ENCODE results near the gene NTF4.

Gene NTF4, protein sequence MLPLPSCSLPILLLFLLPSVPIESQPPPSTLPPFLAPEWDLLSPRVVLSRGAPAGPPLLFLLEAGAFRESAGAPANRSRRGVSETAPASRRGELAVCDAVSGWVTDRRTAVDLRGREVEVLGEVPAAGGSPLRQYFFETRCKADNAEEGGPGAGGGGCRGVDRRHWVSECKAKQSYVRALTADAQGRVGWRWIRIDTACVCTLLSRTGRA

DNA sequence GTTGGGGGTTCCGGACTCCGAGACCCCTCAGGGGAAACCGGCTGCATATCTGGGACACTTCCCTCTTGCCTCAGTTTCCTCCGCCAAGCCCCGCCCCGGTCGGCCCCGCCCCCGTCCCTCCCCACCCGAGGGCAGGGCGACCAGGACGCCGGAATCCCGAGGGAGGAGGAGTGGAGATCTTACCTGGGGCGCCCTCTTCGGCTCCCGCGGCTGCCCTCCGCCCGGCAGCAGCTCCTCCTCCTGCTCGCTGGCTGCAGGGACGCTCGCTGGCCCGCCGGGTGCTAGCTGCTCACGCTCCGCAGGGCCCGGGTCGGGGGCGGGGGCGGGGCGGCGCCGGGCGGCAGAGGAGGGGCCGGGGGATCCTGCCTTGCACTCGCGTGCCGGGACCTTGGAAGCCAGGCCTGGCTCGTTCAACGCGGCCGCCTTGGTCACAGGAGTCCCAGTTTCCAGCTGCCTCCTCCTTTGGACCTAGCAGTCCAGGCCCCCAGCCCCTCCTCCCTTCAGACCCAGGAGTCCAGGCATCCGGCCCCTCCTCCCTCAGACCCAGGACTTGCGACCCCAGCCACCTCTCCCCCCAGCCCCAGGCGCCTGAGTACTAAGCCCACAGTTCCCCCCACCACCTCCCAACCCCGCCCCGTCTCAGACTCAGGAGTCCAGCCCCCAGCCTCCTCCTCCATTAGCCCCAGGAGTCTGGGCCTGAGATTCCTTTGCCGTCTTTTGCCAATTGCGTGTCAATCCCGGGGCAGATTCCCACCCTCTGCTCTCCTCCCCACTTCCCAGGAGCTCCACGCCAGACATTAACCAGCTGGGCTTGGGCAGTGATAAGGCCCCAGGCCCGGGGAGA is at the start of gene NTF4:
NTF4 (minus strand) TSS at position 51 of the 844 bp plus-strand sequence. CDS start 2,821 bp downstream, outside the sequence.
- DNase-seq (ENCODE audit: low read depth), result no peak

DNA sequence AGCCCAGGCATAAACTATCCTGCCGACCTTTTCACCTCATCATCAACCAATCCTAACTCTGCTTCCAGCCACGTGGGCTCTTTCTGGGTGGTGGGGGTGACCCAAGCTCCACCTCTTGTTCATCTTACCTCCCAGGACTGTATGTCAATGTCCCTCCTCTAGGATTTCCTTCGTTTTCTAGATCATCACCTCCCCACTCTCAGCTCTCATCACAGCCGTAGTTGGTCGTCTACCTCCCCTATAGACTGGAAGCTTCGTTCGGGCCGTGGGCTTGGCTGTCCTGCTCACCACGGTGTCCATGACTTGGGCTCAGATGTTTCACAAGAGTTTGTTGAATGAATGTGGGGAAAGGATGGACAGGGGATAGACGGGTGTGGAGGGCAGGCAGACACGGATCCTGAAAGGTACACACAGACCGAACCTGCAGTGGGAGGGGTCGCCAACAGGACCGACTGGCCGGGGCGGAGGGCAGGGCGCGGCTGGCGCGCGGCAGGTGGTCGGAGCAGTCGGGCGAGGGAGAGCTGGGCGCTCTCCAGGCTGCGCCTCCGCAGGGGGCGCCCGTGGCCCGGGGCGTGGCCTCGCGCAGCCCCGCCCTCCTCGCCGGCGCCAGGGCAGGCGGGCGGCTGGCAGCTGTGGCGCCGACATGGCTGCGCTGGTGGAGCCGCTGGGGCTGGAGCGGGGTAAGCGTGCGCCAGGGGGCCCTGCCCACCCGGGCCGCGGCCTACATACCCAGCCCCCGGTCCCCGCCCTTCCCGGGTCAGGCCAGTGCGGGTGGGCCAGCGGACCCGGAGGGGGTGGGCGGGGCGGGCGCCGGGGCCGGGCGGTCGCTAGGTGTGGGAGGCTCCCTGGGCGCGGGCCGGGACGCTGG is 49.4 kb upstream of the NTF4 start, which contains the start of gene LIN7B:
LIN7B (plus strand) TSS at position 609 of the 868 bp plus-strand sequence; CDS start at position 644, 35 bp downstream.
- DNase-seq (ENCODE audit: low read depth), result no peak

DNA sequence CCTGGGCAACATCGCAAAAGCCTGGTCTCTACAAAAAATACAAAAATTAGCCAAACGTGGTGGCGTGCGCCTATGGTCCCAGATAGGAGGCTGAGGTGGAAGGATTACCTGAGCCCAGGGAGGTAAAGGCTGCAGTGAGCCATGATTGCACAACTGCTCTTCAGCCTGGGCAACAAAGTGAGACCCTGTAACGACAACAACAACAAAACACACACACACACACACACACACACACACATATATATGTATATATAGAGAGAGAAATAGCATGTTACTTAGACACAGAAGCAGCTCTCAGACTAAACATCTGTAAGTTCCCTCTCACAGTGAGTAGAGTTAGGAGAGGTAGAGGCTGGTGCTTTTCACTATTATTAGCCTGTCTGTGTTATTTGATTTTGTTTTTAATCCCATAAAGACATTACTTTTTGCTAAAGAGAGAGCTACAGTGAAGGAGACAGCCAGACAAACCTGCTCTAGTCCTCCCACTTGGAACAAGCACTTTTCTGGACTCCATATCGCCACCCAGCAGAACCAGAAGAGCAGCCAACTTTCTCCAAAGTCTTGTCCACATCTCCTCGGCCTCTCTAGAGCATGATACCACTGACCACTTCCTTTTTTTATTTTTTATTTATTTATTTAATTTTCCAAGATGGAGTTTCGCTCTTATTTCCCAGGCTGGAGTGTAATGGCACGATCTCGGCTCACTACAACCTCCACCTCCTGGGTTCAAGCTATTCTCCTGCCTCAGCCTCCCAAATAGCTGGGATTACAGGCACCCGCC is 46.8 kb upstream of the NTF4 start:
- DNase-seq (ENCODE audit: low read depth), result no peak

DNA sequence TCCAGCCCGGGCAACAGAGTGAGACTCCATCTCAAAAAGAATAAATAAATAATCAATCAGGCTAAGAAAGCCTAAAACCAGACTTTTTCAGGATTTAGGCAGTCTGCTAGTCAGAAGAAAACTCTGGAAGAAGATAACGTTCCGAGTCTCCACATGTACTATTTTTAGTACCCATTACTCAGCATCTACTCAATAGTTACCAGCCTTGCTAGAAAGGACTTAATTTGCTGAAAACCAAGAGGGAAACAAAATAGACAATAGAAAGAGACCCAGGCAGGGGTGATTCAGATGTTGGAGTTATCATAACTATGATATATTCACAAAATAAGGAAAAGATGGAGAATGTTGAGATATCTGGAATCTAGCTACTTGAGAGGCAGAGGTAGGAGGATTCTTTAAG is 45.9 kb upstream of the NTF4 start:
- no peak for DNase-seq (ENCODE audit: low read depth)

DNA sequence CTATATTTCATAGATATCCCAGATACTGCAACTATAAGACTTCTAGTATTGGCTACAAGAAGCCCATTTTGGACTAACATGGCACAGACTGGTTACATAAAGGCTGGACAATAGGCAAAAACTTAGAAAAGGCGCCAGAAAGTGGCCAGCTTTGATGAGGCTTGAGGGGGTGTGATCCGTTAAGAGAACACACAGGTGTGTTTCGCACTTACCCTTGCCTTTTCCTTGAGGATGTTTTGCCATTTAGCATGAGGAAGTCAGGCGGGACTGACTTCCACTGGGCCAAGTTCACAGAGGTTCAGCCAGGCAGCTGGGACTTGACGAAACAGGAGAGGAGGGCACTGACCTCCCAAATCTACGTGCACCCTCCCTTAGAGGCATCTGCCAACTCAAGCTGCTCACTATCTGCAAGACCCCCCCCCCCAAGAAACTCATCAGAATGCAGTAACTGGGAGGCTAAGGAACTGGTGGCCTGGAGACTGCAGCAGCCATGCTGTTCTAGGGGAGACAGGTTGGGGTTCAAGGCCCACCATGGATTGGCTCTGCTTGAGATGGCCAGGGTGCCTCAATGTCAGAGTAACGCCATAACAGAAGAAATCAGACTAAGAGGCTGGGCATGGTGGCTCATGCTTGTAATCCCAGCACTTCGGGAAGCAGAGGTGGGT is 45.1 kb upstream of the NTF4 start:
- no peak for DNase-seq (ENCODE audit: low read depth)

DNA sequence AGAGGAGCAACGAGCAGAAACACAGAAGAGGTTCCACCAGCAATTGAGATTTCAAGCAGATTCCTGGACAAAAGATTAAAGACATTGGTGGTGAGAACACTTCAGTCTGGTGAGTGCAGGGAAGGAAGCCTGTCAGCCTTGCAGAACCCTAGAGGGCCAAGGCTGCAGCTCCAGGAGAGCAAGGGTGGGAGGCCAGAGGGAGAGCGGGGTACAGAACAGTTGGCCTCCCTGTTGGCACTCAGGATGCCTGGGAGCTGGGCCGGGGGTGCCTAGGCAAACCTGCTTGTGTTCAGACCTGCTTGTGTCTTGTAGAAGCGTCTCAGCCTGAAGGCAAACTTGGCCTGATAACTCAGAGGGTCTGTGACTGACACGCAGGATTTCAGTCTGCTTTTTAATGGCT is 44.4 kb upstream of the NTF4 start:
- no peak for DNase-seq (ENCODE audit: low read depth)

DNA sequence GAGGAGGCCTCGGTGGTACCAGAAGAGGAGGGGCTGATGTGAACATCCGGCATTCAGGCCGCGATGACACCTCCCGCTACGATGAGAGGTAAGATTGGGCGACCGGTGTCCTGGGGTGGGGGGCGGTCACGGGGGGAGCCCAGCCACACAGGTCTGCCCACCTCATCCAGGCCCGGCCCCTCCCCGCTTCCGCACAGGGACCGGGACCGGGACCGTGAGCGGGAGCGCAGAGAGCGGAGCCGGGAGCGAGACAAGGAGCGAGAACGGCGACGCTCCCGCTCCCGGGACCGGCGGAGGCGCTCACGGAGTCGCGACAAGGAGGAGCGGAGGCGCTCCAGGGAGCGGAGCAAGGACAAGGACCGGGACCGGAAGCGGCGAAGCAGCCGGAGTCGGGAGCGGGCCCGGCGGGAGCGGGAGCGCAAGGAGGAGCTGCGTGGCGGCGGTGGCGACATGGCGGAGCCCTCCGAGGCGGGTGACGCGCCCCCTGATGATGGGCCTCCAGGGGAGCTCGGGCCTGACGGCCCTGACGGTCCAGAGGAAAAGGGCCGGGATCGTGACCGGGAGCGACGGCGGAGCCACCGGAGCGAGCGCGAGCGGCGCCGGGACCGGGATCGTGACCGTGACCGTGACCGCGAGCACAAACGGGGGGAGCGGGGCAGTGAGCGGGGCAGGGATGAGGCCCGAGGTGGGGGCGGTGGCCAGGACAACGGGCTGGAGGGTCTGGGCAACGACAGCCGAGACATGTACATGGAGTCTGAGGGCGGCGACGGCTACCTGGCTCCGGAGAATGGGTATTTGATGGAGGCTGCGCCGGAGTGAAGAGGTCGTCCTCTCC is 43.2 kb upstream of the NTF4 start:
- DNase-seq (ENCODE audit: low read depth), result no peak

DNA sequence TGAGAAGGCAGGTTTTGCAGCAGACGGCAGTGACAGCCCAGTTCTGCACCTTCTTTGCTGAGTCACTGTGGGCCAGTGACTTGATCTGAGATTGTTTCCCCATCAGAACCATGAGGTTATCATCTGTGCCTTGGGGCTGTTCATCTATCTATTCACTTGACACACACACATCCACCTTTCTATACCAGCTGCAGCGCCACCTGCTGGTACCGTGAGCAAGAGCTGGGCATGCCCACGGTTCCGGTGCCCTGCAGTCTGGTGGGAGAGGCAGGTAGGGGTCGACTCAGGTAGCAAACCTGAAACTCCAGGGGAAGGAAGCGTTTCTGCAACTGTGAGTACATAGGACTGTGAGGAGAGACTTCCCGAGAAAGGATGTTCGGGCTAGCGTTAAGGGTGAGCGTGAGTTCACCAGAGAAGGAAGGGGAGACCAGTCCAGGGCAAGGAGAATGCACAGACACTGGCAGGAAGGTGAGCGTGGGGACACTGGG is 42.1 kb upstream of the NTF4 start:
- DNase-seq (ENCODE audit: low read depth), result no peak

DNA sequence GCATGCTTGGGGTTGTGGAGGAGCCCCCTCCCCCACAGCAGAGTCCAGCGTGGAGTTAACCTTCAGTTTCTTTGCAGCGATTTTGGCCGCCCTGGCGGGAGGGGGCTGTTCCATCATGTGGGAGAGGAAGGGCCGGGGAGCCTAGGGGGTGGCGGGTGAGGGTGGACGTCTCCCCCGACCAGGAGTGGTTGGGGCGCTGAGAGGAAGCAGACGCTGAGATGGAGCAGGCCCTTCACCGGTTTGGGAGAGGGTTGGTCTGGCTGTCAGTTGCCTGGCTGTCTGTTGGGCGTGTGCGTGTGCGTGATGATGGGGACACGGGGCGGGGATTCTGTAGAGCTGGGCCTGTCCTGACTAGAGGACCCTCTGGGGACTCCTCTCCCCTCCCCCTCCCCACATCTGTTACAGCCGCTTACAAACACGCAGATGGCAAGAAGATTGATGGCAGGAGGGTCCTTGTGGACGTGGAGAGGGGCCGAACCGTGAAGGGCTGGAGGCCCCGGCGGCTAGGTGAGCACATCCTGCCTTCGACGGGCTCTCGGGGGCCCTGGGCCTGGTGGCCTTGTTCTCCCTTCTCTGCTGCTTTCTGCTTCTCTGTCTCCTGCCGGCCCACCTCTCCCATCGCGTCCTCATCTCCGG is 39.7 kb upstream of the NTF4 start:
- DNase-seq (ENCODE audit: low read depth), result no peak

DNA sequence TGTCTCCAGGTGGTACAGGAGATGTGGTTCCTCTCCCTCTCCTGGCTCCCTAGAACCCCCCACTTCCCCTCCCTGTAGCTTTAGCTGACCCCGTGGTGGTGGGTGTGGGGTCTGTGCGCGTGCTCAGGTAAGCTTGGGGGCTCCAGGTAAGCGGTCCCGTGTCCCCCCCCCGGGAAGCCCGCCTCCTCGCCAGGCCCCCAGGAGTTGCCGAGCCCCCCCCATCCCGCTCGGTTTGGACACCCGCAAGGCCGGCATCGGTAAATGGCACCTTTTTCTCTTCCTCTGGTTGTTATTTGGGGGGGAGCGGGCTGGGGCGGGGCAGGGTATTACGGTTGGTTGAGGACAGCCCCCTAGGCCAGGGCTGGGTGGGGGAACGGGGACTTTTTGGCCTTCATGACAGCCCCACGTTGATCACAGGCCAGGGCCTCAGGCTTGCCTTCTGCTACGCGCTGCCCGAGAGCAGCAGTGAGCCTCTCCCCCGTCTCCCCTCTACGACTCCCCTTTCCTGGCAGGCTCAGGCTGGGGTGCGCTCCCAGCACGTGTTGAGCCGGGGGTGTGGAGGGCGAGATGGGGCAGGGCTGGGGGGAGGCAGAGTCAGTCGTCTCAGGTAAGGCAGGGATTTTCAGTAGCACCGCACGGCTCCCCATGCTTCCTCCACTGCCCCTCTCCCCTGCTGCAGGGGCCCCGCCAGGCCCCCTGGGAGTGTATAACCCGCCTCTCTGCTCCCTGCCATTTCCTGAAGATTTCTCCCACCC is 38.9 kb upstream of the NTF4 start:
- DNase-seq (ENCODE audit: low read depth), result no peak

DNA sequence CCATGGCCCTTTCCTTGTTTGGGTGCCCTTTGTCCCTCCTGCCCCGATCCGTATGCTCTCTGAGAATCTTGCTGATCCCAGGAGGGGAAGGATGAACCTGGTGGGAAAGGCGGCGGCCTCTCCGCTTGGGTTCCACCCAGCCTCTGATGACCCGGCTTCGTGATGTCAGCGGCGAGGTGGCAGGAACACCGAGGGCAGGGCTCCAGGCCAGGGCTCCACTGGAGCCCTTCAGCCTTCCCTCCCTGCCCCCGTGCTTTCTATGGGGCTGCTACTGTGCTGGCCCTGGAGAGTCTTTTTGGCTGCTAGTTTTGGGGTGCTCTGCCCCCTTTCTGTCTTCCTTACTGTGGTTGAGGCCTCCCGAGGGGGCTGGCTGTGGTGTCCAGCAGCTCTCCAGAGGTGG is 37.7 kb upstream of the NTF4 start:
- DNase-seq (ENCODE audit: low read depth), result no peak

DNA sequence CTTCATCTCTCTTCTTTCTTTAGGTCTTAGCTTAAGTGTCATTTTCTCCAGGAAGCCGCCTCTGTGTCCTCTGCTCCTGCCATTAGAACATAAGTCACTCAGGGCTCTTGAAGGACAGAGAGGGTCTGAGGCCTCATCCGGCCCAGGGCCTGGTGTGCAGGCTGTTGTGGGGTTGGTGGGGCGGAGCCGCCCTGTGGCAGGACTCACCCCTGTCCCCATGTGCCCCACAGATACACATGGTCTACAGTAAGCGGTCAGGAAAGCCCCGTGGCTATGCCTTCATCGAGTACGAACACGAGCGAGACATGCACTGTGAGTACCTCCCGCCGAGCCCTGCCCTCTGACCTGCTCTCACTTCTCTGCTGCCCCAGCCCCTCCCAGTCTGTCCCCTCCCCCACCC is 36.5 kb upstream of the NTF4 start:
- DNase-seq (ENCODE audit: low read depth), result no peak

DNA sequence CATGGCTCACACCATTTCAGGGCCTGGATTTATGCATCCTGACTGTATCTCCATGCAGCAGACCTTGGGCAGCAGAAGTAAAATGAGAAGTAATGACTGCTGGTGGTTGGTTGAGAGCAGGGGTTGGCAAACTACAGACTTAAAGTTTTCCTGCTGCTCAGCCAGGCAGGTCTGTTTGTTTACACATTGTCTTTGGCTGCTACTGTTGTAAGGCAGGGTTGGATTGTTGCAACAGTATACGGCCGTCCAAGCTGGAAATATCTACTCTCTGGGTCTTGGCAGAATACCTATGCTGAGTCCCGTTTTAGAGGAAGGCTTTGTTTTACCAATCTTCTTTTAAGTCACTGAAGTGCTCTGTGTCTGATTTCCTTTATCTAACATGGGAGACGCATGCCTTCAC is 34.2 kb upstream of the NTF4 start:
- no peak for DNase-seq (ENCODE audit: low read depth)

DNA sequence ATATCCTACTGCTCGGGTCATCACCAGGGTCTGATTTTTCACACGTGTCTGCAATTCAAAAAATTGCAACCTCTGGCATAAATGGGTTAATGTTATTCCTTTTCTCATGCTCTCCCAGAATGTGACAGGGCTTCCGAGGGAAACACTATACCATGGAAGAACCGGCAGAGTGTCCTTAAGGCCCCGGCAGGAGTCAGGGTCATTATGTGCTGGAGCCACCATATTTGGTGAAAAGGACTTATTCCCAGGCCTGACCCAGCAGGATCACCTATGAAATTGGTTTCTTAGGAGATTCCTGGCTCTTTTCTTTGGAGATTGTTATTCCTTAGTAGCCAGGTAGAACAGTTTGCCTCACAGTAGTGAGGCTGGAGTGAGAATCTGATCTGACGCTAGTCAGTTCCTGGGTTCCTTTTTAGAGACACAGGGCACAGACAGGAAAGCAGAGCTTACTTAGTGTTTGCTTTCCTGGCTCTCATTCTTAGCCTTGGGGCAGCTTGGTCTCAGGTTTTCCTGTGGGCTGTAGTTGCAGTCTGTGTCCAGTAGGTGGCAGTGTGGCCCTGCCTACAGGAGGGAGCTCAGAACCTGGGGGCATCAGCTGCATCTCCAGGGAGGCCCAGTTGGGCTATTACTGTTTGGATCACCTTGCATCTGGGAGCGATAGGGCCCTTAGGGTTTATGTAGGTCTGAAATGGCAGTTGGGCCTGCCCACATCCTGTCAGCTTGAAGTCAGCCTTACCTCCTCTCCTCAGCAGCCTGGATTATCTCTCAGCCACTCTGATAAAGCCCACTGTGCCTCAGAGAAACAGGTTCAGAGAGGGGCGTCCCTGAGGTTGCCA is 33.1 kb upstream of the NTF4 start:
- no peak for DNase-seq (ENCODE audit: low read depth)

DNA sequence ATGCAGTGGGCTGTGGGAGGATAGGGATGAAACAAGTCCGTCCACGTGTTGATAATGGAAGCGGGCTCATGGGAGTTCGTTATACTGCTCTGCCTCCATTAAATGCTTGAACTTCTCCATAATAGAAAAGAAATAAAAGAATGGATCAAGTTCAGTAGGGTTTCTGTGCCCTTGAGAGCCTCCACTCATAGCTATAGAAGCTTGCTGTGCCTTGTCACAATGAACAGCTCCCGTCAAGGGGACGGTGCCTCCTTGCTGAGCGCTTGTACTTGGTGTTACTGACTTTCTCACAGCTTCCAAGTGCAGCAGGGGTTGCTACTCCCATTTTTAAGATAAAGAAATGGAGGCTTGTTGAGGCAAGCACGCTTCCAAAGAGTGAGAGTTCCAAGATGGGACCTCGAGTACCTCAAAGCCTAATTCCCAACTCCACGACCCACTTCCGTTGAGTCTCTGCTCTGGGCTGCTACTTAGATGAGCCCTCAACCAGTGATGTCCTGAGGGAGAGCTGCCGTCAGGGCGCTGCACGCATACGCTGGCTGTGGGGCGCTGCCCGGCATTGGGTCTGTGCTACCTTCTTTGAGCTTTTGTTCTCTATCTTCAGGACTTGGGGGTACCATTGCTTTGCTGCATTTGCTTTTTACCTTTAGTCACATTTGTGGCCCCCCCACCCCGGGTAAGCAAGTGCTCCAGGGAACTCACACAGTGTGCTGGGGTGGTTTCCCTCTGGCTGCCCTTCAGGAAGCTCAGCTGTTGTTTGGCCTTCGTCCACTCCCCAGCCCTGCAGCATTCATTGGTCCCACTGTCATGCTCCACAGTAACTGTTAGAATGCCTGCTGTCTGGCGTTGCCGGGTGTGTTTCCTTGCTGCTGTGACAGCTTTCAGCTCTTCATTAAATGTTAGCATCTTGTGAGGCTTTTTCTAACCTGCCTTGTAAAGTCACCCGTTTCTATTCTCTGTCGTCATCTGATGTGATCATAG is 30.2 kb upstream of the NTF4 start:
- no peak for DNase-seq (ENCODE audit: low read depth)

DNA sequence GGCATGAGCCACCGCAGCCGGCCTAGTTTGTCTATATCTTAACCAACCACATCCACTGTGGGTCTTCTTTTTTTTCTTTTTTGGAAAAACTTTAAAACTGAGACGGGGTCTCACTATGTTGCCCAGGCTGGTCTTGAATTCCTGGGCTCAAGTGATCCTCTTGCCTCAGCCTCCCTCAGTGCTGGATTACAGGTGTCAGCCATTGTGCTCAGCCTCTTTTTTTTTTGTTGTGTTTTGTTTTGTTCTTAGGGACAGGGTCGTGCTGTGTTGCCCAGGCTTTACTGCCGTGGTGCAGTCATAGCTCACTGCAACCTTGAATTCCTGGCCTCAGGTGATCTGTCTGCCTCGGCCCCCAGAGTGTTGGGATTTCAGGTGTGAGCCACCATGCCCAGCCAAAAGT is 28.1 kb upstream of the NTF4 start:
- no peak for DNase-seq (ENCODE audit: low read depth)
